C4-2B (cell line): Measurements from ENCODE around the gene NFKB2.
A peak's percentile ranks its signal among the peaks of the same experiment; 100 is the strongest.

Experiments used
- H3K27ac ChIP-seq: fragments of 450-650 bp; 2 replicates; pipeline ENCODE4 v1.5.1; 2017
- CTCF ChIP-seq: fragments of 450-650 bp; conservative IDR thresholded peaks from 2 replicates; pipeline ENCODE4 v1.5.1; 2017; ENCODE audit warnings: mild to moderate bottlenecking
- ZFX ChIP-seq: fragments of 450-650 bp; IDR thresholded peaks from 2 replicates; pipeline ENCODE4 v1.6.1; 2017

Gene NFKB2

GRCh38 chr10:102400076-102400475 lies 4.6 kb downstream of the NFKB2 start:
- TF ChIP-seq CTCF (no peak), ZFX (no peak)
- H3K27ac ChIP-seq = peak overlapping the region; percentile 69

GRCh38 chr10:102400598-102401341 lies 5.3 kb downstream of the NFKB2 start:
- TF ChIP-seq CTCF (no peak), ZFX (no peak)
- H3K27ac ChIP-seq = no peak overlapping the region

- no peak for TF ChIP-seq CTCF
- no peak overlapping the region for H3K27ac ChIP-seq
These were observed 5.8 kb downstream of the NFKB2 start for GRCh38 chr10:102401342-102401654.

GRCh38 chr10:102401735-102402511 lies 6.4 kb downstream of the NFKB2 start:
- no peak for TF ChIP-seq ZFX
- no peak overlapping the region for H3K27ac ChIP-seq

- TF ChIP-seq ZFX = no peak
- TF ChIP-seq CTCF = no peak
- no peak overlapping the region for H3K27ac ChIP-seq
These were observed 7.0 kb downstream of the NFKB2 start for GRCh38 chr10:102402512-102402896.

- TF ChIP-seq CTCF = no peak
- TF ChIP-seq ZFX = no peak
- no peak overlapping the region for H3K27ac ChIP-seq
These were observed 7.6 kb downstream of the NFKB2 start for GRCh38 chr10:102403115-102403514.

GRCh38 chr10:102404361-102405107 lies 9.0 kb downstream of the NFKB2 start:
- no peak overlapping the region for H3K27ac ChIP-seq
- TF ChIP-seq CTCF (no peak), ZFX (no peak)
